Gastroesophageal sphincter (tissue), 4 donors: ENCODE measurements around the gene RNF8. TPM values are rescaled to one million over a fixed set of nuclear protein-coding genes. Genes with fewer than 3 reads are reported as not detected.
"Not testable (repeated sequence)": the region's sequence is repeated elsewhere in the genome, so short reads cannot be mapped to it uniquely, and the experiment has no call there.

ENCODE experiments used
- ATAC-seq: fragments of 150-250 bp; one replicate; pipeline ENCODE4 v1.9.1; 2016; ENCODE audit warnings: mild to moderate bottlenecking, moderate library complexity
- H3K27ac ChIP-seq, 4 donors: fragments of 200-600 bp; sonication (generic) in 3 of 4; 1 replicate in 3 of 4; 2 replicates in 1 of 4; pipeline ENCODE4 v1.5.1; 2016 to 2019
- H3K27me3 ChIP-seq: fragments of 200-600 bp; sonication (generic); one replicate; pipeline ENCODE4 v1.5.1; 2019
- H3K36me3 ChIP-seq, 2 donors: fragments of 200-600 bp; sonication (generic); one replicate each; pipeline ENCODE4 v1.5.1; 2019; ENCODE audit warnings: control low read depth in 1 of 2
- H3K4me1 ChIP-seq, 3 donors: fragments of 200-600 bp; sonication (generic); 1 replicate in 2 of 3; 2 replicates in 1 of 3; pipeline ENCODE4 v1.5.1; 2016 to 2019; ENCODE audit warnings: control low read depth in 2 of 3
- H3K4me3 ChIP-seq, 2 donors: fragments of 200-600 bp; sonication (generic); one replicate each; pipeline ENCODE4 v1.5.1; 2019; ENCODE audit warnings: mild to moderate bottlenecking in 1 of 2, moderate library complexity in 1 of 2
- H3K9me3 ChIP-seq, 3 donors: fragments of 200-600 bp; sonication (generic); one replicate each; pipeline ENCODE4 v1.5.1; 2017 to 2019; ENCODE audit warnings: control low read depth in 2 of 3
- CTCF ChIP-seq, 4 experiments: fragments of 200-600 bp in 2 of 4; fragments of 450-650 bp in 2 of 4; sonication (generic) in 1 of 4; IDR thresholded peaks; one replicate each; pipeline ENCODE4 v1.5.1; 2017 to 2019; ENCODE audit warnings: antibody characterized with exemption in 4 of 4, mild to moderate bottlenecking in 2 of 4, moderate library complexity in 2 of 4
- EP300 ChIP-seq: sonication (generic); formaldehyde crosslinking; IDR thresholded peaks from one replicate; pipeline ENCODE4 v1.6.1; 2017; ENCODE audit warnings: antibody characterized with exemption, mild to moderate bottlenecking
- POLR2A ChIP-seq, 2 donors: fragments of 450-650 bp; IDR thresholded peaks; one replicate each; pipeline ENCODE4 v1.6.1; 2017; ENCODE audit warnings: antibody characterized with exemption in 2 of 2, mild to moderate bottlenecking in 2 of 2, moderate library complexity in 1 of 2
- POLR2AphosphoS5 ChIP-seq: sonication (generic); formaldehyde crosslinking; IDR thresholded peaks from one replicate; pipeline ENCODE4 v1.6.1; 2017; ENCODE audit warnings: antibody characterized with exemption
- WGBS, 2 donors: methylation state at CpG; one replicate each; pipeline ENCODE4 v1.1.5; 2018; ENCODE audit warnings: low coverage in 1 of 2; 5-methylcytosine and 5-hydroxymethylcytosine counted together
- total RNA-seq, 4 donors: library from RNA; depleted of rRNA; stranded (reverse); fragments of >200 nt; gene quantifications; one replicate each; pipeline ENCODE4 v1.1.0, GENCODE V29; 2016

RNF8 gene
- total RNA-seq, 4 donors from 2014 or later: 10.0 to 21.5 (median 16.0) TPM

GRCh38 chr6:37340639-37340943 is 13.2 kb upstream of the RNF8 start:
- H3K27ac ChIP-seq: no peak overlapping the region
- TF ChIP-seq EP300 (no peak), CTCF (IDR thresholded peaks at IDR 0.05) (no peak), POLR2A (IDR thresholded peaks at IDR 0.05) (no peak), POLR2AphosphoS5 (no peak)
- H3K27me3 ChIP-seq: no peaks in the 10 kb centered on the region
- 54 to 69% methylated on average over 4 of the region's 4 CpGs for WGBS, 2 donors
- H3K9me3 ChIP-seq: no peaks in the 10 kb centered on the region
- no peaks in the 10 kb centered on the region for H3K36me3 ChIP-seq
- H3K4me3 ChIP-seq: no peak overlapping the region
- ATAC-seq: no peak
- H3K4me1 ChIP-seq: no peaks in the 10 kb centered on the region

GRCh38 chr6:37343248-37343647 is 10.5 kb upstream of the RNF8 start:
- Histone ChIP-seq H3K4me1 (no peaks in the 10 kb centered on the region), H3K27me3 (peaks cover 7% of the 10 kb centered on the region), H3K27ac (no peak overlapping the region), H3K4me3 (no peak overlapping the region), H3K36me3 (no peaks in the 10 kb centered on the region), H3K9me3 (no peaks in the 10 kb centered on the region)
- TF ChIP-seq EP300 (no peak), CTCF (IDR thresholded peaks at IDR 0.05) (no peak), POLR2AphosphoS5 (no peak), POLR2A (IDR thresholded peaks at IDR 0.05) (no peak)
- no peak for ATAC-seq
- WGBS, 2 donors: 85 to 96% methylated on average over 3 of the region's 3 CpGs

- 94% methylated on average over 3 of the region's 3 CpGs for WGBS, 2 donors
Measured at GRCh38 chr6:37344308-37344707, 9.5 kb upstream of the RNF8 start.

GRCh38 chr6:37345804-37346203 is 8.0 kb upstream of the RNF8 start:
- H3K9me3 ChIP-seq, H3K36me3 ChIP-seq, H3K4me1 ChIP-seq, ATAC-seq, H3K27me3 ChIP-seq, H3K27ac ChIP-seq, H3K4me3 ChIP-seq: not testable (repeated sequence)
- 67 to 95% methylated on average over 3 of the region's 3 CpGs for WGBS, 2 donors

More at GRCh38 chr6:37344308-37344707, 9.5 kb upstream of the RNF8 start:
- no peak overlapping the region for H3K4me3 ChIP-seq
- H3K4me1 ChIP-seq: no peaks in the 10 kb centered on the region
- TF ChIP-seq EP300: no peak
- peaks cover 8% of the 10 kb centered on the region for H3K27me3 ChIP-seq
- no peaks in the 10 kb centered on the region for H3K36me3 ChIP-seq
- no peak overlapping the region for H3K27ac ChIP-seq
- no peak for ATAC-seq
- no peaks in the 10 kb centered on the region for H3K9me3 ChIP-seq

GRCh38 chr6:37347177-37347576 is 6.6 kb upstream of the RNF8 start:
- Histone ChIP-seq H3K36me3 (no peaks in the 10 kb centered on the region), H3K9me3 (no peaks in the 10 kb centered on the region), H3K4me3 (no peak overlapping the region), H3K27ac (no peak overlapping the region), H3K27me3 (peaks cover 8% of the 10 kb centered on the region), H3K4me1 (no peaks in the 10 kb centered on the region)
- WGBS, 2 donors: 78 to 93% methylated on average over 2 of the region's 3 CpGs
- no peak for ATAC-seq
- TF ChIP-seq POLR2A (IDR thresholded peaks at IDR 0.05) (no peak), EP300 (no peak), POLR2AphosphoS5 (no peak), CTCF (IDR thresholded peaks at IDR 0.05) (no peak)

GRCh38 chr6:37347670-37348111 is 6.1 kb upstream of the RNF8 start:
- no peak for ATAC-seq
- 57 to 70% methylated on average over 3 to 4 of the region's 4 CpGs for WGBS, 2 donors
- peaks cover 8% of the 10 kb centered on the region for H3K27me3 ChIP-seq
- no peak for TF ChIP-seq POLR2A (IDR thresholded peaks at IDR 0.05)
- TF ChIP-seq EP300: no peak
- no peak for TF ChIP-seq CTCF (IDR thresholded peaks at IDR 0.05)
- no peak for TF ChIP-seq POLR2AphosphoS5
- no peaks in the 10 kb centered on the region for H3K4me1 ChIP-seq
- no peaks in the 10 kb centered on the region for H3K36me3 ChIP-seq
- no peak overlapping the region for H3K4me3 ChIP-seq
- no peak overlapping the region for H3K27ac ChIP-seq
- no peaks in the 10 kb centered on the region for H3K9me3 ChIP-seq
